GM23338 (cell line): ENCODE results near the gene WNT7A. TPM values are rescaled to one million over a fixed set of nuclear protein-coding genes. Genes with fewer than 3 reads are reported as not detected.
A peak's percentile ranks its signal among the peaks of the same experiment; 100 is the strongest.

Experiments
- ATAC-seq: fragments of 200-7000 bp; cut with Tn5 transposase; 3 replicates; pipeline ENCODE4 v1.9.1; 2020
- DNase-seq: peaks from one replicate; pipeline ENCODE4 v3.0.0-alpha.2; 2015; ENCODE audit warnings: low spot score
- H2AFZ ChIP-seq: fragments of 200-600 bp; sonication (generic); 2 replicates; pipeline ENCODE4 v1.8.0; 2016; ENCODE audit warnings: antibody characterized with exemption, mild to moderate bottlenecking, moderate library complexity
- H3F3A ChIP-seq: fragments of 200-600 bp; sonication (generic); replicated peaks from 2 replicates; pipeline ENCODE4 v1.8.0; 2017; ENCODE audit warnings: antibody characterized with exemption, mixed run types, low read depth
- H3K27ac ChIP-seq: fragments of 200-600 bp; sonication (generic); 2 replicates; pipeline ENCODE4 v1.6.1; 2016; ENCODE audit warnings: low read depth
- H3K27me3 ChIP-seq: fragments of 200-600 bp; sonication (generic); 2 replicates; pipeline ENCODE4 v1.8.0; 2016; ENCODE audit warnings: mild to moderate bottlenecking, mixed run types, moderate library complexity; ENCODE audit not compliant: insufficient read depth
- H3K36me3 ChIP-seq: fragments of 200-600 bp; sonication (generic); 2 replicates; pipeline ENCODE4 v1.8.0; 2016; ENCODE audit warnings: mild to moderate bottlenecking; ENCODE audit not compliant: insufficient read depth
- H3K4me1 ChIP-seq: fragments of 200-600 bp; sonication (generic); 2 replicates; pipeline ENCODE4 v1.8.0; 2016; ENCODE audit warnings: mild to moderate bottlenecking, moderate library complexity; ENCODE audit not compliant: insufficient read depth
- H3K4me2 ChIP-seq: fragments of 200-600 bp; sonication (generic); 2 replicates; pipeline ENCODE4 v1.7.1; 2017; ENCODE audit warnings: mixed run types
- H3K4me3 ChIP-seq: fragments of 200-600 bp; sonication (generic); 2 replicates; pipeline ENCODE4 v1.6.1; 2016; ENCODE audit warnings: mixed run types
- H3K79me2 ChIP-seq: fragments of 200-600 bp; sonication (generic); replicated peaks from 2 replicates; pipeline ENCODE4 v1.8.0; 2017; ENCODE audit warnings: mild to moderate bottlenecking; ENCODE audit not compliant: insufficient read depth
- H3K9me2 ChIP-seq: fragments of 200-600 bp; sonication (generic); 2 replicates; pipeline ENCODE4 v1.8.0; 2017; ENCODE audit not compliant: insufficient read depth
- H4K20me1 ChIP-seq: fragments of 200-600 bp; sonication (generic); replicated peaks from 2 replicates; pipeline ENCODE4 v1.8.0; 2017; ENCODE audit warnings: mild to moderate bottlenecking; ENCODE audit not compliant: insufficient read depth
- H3K27ac Mint-ChIP-seq: 2 replicates; pipeline ENCODE4 v1.8.0; 2020; ENCODE audit warnings: inconsistent platforms, mild to moderate bottlenecking, moderate library complexity, mixed read lengths
- H3K27me3 Mint-ChIP-seq: 3 replicates; pipeline ENCODE4 v1.8.0; 2022; ENCODE audit warnings: low read depth, mild to moderate bottlenecking, moderate library complexity, mixed read lengths, inconsistent platforms; ENCODE audit not compliant: insufficient read depth, poor library complexity
- H3K36me3 Mint-ChIP-seq: 3 replicates; pipeline ENCODE4 v1.8.0; 2021; ENCODE audit warnings: low read depth, mild to moderate bottlenecking, inconsistent platforms, moderate library complexity, mixed read lengths
- H3K4me1 Mint-ChIP-seq: 3 replicates; pipeline ENCODE4 v1.8.0; 2020; ENCODE audit warnings: mild to moderate bottlenecking, inconsistent platforms, mixed read lengths
- H3K4me3 Mint-ChIP-seq: 3 replicates; pipeline ENCODE4 v1.8.0; 2021; ENCODE audit warnings: moderate library complexity, mild to moderate bottlenecking, inconsistent platforms, mixed read lengths
- H3K9me3 Mint-ChIP-seq: 3 replicates; pipeline ENCODE4 v1.8.0; 2020; ENCODE audit warnings: moderate library complexity, mild to moderate bottlenecking, inconsistent platforms, mixed read lengths
- CREB1 ChIP-seq: fragments of 250-450 bp; sonication (Bioruptor Pico); IDR thresholded peaks from 2 replicates; pipeline ENCODE4 v1.5.0; 2020; ENCODE audit warnings: low read depth, mild to moderate bottlenecking, moderate library complexity
- ETS1 ChIP-seq: IDR thresholded peaks from 2 replicates; pipeline ENCODE4 v1.6.1; 2016; ENCODE audit warnings: antibody characterized with exemption
- EZH2 ChIP-seq: fragments of 200-600 bp; sonication (generic); IDR thresholded peaks from one replicate; pipeline ENCODE4 v1.8.0; 2017; ENCODE audit warnings: antibody characterized with exemption, mild to moderate bottlenecking, low read depth; ENCODE audit not compliant: unreplicated experiment
- STAT1 ChIP-seq: IDR thresholded peaks from one replicate; pipeline ENCODE4 v1.6.1; 2016; ENCODE audit warnings: antibody characterized with exemption; ENCODE audit not compliant: unreplicated experiment
- polyA plus RNA-seq: library from polyadenylated mRNA; unstranded; fragments of >200 nt; fragmentation: Nextera tagmentation; extraction: Ambion mirVana; gene quantifications from 2 replicates; pipeline ENCODE4 v1.2.1, GENCODE V29; 2016
- total RNA-seq: library from RNA; depleted of rRNA; stranded (reverse); fragments of >200 nt; shearing (Covaris generic); gene quantifications from 2 replicates; pipeline ENCODE4 v1.2.3, GENCODE V29; 2014
- TF ChIP-seq, protein P1 (sequence below): fragments of 250-450 bp; sonication (Bioruptor Pico); IDR thresholded peaks from 2 replicates; pipeline ENCODE4 v1.5.0; 2020; ENCODE audit warnings: mild to moderate bottlenecking, moderate library complexity

Gene WNT7A
- total and polyA plus RNA-seq, 2 experiments from 2014 or later: not detected

DNA sequence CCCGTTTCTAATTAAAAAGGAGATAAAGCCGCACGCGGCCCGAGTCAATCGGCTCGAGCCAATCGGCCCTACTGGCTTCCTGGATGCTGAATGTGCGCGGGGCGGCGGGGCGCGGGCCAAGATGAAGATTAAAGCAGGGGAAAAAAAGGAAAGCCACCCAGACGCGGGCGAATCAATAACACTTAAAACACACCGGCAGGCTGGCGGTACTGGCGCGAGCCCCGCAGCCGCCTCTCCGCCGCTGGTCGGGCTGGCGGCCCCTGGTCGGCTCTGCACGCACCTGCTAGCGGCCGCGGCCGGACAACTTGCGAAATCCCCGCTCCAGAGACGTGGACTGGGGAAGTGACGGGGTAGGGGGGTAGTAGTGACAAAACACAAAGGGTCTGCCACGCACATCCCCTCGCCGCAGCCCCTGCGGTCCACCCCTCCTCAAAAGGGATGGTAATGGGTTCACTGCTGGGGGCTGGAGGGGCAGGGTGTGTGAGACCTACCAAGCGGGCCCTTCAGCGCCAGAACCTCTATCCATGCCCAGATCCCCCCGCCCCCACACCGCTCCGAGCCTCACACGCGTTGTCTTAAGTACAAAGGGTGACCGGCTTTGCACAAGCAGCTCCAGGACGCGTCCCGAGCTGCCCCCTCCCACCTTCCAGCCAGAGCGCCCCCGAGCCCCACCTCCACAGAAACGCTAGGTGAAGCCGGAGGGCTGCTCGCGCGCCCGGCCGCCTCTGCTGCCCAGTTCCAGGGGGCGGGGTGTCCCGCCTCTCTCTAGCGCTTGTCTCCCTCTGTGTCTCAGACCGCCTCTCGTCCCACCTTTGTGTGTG lies 1.4 kb downstream of the WNT7A start:
- H3K4me3 ChIP-seq: peak overlapping the region; percentile 73
- H3K9me3 Mint-ChIP-seq: no peaks in the 10 kb centered on the region
- no peaks in the 10 kb centered on the region for H4K20me1 ChIP-seq
- H3K27ac Mint-ChIP-seq: no peak overlapping the region
- H3K4me1 ChIP-seq: peaks cover 3% of the 10 kb centered on the region
- no peaks in the 10 kb centered on the region for H3K79me2 ChIP-seq
- H3K4me2 ChIP-seq: peak overlapping the region; percentile 89
- H3K4me1 Mint-ChIP-seq: peaks cover 14% of the 10 kb centered on the region
- no peaks in the 10 kb centered on the region for H3K9me2 ChIP-seq
- TF ChIP-seq CREB1 (CRISPR knock-in tag) (no peak), ETS1 (no peak), EZH2 (peak; percentile 89), STAT1 (no peak)
- TF ChIP-seq, protein P1, sequence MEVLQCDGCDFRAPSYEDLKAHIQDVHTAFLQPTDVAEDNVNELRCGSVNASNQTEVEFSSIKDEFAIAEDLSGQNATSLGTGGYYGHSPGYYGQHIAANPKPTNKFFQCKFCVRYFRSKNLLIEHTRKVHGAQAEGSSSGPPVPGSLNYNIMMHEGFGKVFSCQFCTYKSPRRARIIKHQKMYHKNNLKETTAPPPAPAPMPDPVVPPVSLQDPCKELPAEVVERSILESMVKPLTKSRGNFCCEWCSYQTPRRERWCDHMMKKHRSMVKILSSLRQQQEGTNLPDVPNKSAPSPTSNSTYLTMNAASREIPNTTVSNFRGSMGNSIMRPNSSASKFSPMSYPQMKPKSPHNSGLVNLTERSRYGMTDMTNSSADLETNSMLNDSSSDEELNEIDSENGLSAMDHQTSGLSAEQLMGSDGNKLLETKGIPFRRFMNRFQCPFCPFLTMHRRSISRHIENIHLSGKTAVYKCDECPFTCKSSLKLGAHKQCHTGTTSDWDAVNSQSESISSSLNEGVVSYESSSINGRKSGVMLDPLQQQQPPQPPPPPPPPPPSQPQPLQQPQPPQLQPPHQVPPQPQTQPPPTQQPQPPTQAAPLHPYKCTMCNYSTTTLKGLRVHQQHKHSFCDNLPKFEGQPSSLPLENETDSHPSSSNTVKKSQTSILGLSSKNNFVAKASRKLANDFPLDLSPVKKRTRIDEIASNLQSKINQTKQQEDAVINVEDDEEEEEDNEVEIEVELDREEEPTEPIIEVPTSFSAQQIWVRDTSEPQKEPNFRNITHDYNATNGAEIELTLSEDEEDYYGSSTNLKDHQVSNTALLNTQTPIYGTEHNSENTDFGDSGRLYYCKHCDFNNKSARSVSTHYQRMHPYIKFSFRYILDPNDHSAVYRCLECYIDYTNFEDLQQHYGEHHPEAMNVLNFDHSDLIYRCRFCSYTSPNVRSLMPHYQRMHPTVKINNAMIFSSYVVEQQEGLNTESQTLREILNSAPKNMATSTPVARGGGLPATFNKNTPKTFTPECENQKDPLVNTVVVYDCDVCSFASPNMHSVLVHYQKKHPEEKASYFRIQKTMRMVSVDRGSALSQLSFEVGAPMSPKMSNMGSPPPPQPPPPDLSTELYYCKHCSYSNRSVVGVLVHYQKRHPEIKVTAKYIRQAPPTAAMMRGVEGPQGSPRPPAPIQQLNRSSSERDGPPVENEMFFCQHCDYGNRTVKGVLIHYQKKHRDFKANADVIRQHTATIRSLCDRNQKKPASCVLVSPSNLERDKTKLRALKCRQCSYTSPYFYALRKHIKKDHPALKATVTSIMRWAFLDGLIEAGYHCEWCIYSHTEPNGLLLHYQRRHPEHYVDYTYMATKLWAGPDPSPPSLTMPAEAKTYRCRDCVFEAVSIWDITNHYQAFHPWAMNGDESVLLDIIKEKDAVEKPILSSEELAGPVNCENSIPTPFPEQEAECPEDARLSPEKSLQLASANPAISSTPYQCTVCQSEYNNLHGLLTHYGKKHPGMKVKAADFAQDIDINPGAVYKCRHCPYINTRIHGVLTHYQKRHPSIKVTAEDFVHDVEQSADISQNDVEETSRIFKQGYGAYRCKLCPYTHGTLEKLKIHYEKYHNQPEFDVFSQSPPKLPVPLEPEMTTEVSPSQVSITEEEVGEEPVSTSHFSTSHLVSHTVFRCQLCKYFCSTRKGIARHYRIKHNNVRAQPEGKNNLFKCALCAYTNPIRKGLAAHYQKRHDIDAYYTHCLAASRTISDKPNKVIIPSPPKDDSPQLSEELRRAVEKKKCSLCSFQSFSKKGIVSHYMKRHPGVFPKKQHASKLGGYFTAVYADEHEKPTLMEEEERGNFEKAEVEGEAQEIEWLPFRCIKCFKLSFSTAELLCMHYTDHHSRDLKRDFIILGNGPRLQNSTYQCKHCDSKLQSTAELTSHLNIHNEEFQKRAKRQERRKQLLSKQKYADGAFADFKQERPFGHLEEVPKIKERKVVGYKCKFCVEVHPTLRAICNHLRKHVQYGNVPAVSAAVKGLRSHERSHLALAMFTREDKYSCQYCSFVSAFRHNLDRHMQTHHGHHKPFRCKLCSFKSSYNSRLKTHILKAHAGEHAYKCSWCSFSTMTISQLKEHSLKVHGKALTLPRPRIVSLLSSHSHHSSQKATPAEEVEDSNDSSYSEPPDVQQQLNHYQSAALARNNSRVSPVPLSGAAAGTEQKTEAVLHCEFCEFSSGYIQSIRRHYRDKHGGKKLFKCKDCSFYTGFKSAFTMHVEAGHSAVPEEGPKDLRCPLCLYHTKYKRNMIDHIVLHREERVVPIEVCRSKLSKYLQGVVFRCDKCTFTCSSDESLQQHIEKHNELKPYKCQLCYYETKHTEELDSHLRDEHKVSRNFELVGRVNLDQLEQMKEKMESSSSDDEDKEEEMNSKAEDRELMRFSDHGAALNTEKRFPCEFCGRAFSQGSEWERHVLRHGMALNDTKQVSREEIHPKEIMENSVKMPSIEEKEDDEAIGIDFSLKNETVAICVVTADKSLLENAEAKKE (CRISPR knock-in tag): no peak
- no peaks in the 10 kb centered on the region for H3K36me3 ChIP-seq
- H3K4me3 Mint-ChIP-seq: peak overlapping the region; percentile 71
- peaks cover 83% of the 10 kb centered on the region for H3K27me3 ChIP-seq
- H3K36me3 Mint-ChIP-seq: no peaks in the 10 kb centered on the region; the same call in 2 of the 3 replicates
- peaks cover 66% of the 10 kb centered on the region for H3K27me3 Mint-ChIP-seq
- ATAC-seq (peak; percentile 46), DNase-seq (peak; percentile 60)
- H2AFZ ChIP-seq: peak overlapping the region; percentile 93
- no peak overlapping the region for H3K27ac ChIP-seq
- no peaks in the 10 kb centered on the region for H3F3A ChIP-seq
